Mucosa of descending colon (tissue), 3 donors: ENCODE measurements around the gene C1QL1. TPM values are rescaled to one million over a fixed set of nuclear protein-coding genes. Genes with fewer than 3 reads are reported as not detected.

Experiments
- microRNA-seq: library from miRNA; unstranded; fragments of <30 nt; microRNA quantifications from one replicate; pipeline ENCODE4, GENCODE V29; 2019
- total RNA-seq, 3 donors: library from RNA; stranded (reverse); fragmentation: NEBNext Ultra II Directional in 2 of 3; extraction: Animal tissue kit (Norgen Biotek cat#: 25700) in 2 of 3; gene quantifications; one replicate each; pipeline versions ENCODE4 v1.2.1 to v1.2.4, GENCODE V29; 2021 to 2023
- donor health status: DM: no; HTN: no; CAD: no; lungs with moderate emphysema.
- donor health status: DM: no; HTN: no; CAD: no.
- donor health status: DM: no; HTN: yes; CAD: no.

The C1QL1 gene
- total RNA-seq, 3 donors from 2014 or later: 0.29 to 6.5 (median 0.60) TPM

Small RNA genes within 50 kb of the gene (microRNA-seq; reads per million reads assigned to microRNA genes)
- not detected for gene MIR6783

Other genes starting within 250 kb of the C1QL1 start
- gene ADAM11, start 209.3 kb downstream of the C1QL1 start, total RNA-seq: 1 to 10 TPM in 1 of 3 donors, under 1 TPM in 1, not detected in 1; 0.17 to 4.7 TPM
- 100 to 1,000 TPM in 1 of 3 donors, 1 to 10 TPM in 2; 2.2 to 140 (median 5.7) TPM for gene GJC1, start 138.0 kb downstream of the C1QL1 start, total RNA-seq
- 1 to 10 TPM in 1 of 3 donors, not detected in 2; 1.6 TPM for gene HIGD1B, start 120.4 kb downstream of the C1QL1 start, total RNA-seq
- gene EFTUD2, start 68.9 kb downstream of the C1QL1 start, total RNA-seq: 10 to 100 TPM; 66.3 to 88.1 (median 82.0) TPM
- gene GFAP, start 52.8 kb downstream of the C1QL1 start, total RNA-seq: under 1 TPM in 2 of 3 donors, not detected in 1; 0.23 to 0.47 TPM
- gene KIF18B, start 20.5 kb downstream of the C1QL1 start, total RNA-seq: 10 to 100 TPM in 1 of 3 donors, 1 to 10 TPM in 2; 2.2 to 10.3 (median 4.6) TPM
- 10 to 100 TPM; 21.6 to 29.0 (median 24.8) TPM for gene DCAKD, start 83.3 kb upstream of the C1QL1 start, total RNA-seq
- 10 to 100 TPM; 47.0 to 94.0 (median 76.1) TPM for gene NMT1, start 93.0 kb upstream of the C1QL1 start, total RNA-seq
- 100 to 1,000 TPM; 205 to 562 (median 232) TPM for gene PLCD3, start 164.2 kb upstream of the C1QL1 start, total RNA-seq
- 10 to 100 TPM; 18.1 to 28.7 (median 26.3) TPM for gene ACBD4, start 167.4 kb upstream of the C1QL1 start, total RNA-seq
- gene HEXIM1, start 180.2 kb upstream of the C1QL1 start, total RNA-seq: 10 to 100 TPM; 36.7 to 98.2 (median 37.0) TPM
- gene HEXIM2, start 193.6 kb upstream of the C1QL1 start, total RNA-seq: 1 to 10 TPM; 3.9 to 9.6 (median 4.5) TPM